IPS-NIHi7 (cell line): Measurements from ENCODE around the gene FNBP1.

Source experiments
- DNase-seq: peaks from one replicate; pipeline ENCODE4 v3.0.0; 2012; ENCODE audit warnings: mixed read lengths; ENCODE audit errors: extremely low spot score

Gene FNBP1

GRCh38 chr9:130042885-130043653 is at the start of gene FNBP1:
Gene FNBP1 (minus strand): TSS chr9:130043189. CDS start chr9:130042975, 214 bp downstream.
- peak; percentile 90 for DNase-seq

DNA sequence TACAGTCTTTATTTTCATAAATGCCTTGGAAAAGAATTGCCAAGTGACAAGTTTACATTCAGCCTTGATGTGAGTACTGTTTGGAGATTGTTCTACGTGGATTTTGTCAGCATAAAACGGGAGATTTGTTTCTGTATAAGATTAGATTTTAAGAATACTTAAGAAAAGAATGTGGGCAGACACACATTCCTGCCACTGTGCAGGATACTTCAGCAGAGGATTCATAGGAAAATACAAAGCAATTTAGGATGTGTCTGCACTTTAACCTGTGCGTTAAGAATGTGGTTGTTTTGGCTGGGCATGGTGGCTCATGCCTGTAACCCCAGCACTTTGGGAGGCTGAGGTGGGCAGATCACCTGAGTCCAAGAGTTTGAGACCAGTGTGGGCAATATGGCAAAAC is 47.9 kb upstream of the FNBP1 start:
- DNase-seq, result no peak

DNA sequence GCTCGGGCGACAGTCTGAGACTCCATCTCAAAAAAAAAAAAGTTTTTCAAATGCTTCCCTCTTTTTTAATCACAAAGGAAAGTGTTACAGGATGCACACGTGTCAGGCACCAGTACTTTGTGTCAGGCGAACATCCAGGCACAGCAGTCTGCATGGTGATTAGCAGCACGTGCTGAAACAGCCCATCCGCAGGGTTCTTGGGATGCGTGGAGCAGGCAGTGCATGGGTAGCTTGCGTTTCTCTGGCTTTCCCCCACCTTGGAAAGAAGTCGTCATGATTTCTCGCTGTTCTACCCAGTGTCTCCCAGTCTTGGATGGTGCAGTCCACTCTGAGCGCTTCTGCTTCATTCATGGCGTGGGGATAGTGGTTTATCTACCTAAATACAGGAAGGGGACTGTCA is 46.2 kb upstream of the FNBP1 start:
- no peak for DNase-seq

DNA sequence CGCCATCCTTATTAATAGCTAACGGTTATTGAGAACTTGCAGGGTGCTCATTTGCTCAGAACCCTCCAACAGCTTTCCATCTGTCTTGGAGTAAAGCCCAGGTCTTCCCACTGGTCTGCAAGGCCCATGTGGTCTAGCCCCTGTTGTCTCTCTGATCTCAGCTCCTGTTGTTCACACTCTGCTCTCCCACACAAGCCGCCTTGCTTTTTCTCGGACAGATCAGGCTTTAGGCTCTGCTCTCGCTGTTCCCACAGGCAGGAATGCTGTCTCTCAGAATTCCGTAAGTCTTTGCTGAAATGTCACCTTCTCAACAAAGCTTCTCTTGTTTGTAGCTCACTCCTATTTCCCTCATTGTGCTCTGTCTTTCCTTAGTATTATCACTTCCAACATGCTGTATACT is 45.1 kb upstream of the FNBP1 start:
- no peak for DNase-seq

DNA sequence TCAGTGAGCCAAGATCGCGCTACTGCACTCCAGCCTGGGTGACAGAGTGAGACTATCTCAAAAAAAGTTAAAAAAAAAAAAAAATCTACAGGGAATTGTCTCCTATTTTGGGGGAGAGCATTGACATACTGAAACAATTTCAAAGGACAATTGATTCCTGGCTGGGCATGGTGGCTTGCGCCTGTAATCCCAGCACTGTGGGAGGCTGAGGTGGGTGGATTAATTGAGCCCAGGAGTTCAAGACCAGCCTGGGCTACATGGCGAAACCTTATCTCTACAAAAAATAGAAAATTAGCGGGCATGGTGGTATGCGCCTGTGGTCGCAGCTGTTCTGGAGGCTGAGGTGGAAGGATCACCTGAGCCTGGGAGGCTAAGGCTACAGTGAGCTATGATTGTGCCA is 41.3 kb upstream of the FNBP1 start:
- no peak for DNase-seq

GRCh38 chr9:130078547-130078946 is 35.6 kb upstream of the FNBP1 start:
- DNase-seq, result no peak

GRCh38 chr9:130073373-130073772 is 30.4 kb upstream of the FNBP1 start:
- peak; percentile 27 for DNase-seq

DNA sequence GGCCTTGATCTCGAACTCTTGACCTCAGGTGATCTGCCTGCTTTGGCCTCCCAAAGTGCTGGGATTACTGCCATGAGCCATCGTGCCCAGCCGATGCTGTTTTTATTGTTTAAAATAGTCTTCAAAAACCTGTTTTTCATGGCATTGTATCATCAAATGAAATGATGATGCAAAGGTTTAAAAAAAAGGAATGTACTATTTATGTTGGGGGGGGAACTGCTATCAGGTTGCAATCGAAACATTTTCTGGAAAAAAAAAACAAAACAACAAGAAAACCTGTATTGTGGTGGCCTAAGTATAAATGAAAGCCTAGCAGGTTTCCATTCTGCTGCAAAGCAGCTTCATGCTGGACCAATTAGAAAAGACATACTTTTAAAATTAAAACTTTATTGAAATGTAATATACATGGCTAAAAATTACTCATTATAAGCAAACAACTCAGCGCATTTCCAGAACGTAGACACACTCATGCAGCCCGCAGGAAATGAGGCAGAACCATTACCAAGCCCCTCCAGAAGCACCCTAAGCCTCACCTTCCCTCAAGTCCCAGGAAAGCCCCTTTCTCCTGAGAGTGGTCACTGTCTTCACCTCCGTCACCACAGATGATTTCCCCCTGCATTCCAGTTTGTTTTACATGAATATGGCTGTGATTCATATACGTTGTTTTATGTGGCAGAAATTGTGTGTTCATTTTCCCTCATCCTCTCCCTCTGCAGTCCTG is 29.7 kb upstream of the FNBP1 start:
- DNase-seq, result no peak

GRCh38 chr9:130069048-130069447 is 26.1 kb upstream of the FNBP1 start:
- DNase-seq, result no peak

DNA sequence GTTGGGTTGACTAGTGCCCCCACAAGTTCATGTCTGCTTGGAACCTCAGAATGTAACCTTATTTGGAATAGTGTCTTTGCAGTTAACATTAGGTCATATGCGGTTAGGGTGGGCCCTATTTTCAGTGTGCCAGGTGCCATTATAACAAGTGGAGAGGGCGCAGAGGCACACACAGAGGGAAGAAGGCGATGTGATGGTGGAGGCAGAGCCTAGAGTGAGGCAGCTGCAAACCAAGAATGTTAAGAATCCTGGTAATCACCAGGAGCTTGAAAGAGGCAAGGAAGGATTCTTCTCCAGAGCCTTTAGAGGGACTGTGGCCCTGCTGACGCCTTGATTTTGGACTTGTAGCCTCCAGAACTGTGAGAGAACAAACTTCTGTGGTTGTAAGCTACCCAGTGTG is 21.6 kb upstream of the FNBP1 start:
- no peak for DNase-seq

GRCh38 chr9:130062750-130063149 is 19.8 kb upstream of the FNBP1 start:
- DNase-seq, result no peak

DNA sequence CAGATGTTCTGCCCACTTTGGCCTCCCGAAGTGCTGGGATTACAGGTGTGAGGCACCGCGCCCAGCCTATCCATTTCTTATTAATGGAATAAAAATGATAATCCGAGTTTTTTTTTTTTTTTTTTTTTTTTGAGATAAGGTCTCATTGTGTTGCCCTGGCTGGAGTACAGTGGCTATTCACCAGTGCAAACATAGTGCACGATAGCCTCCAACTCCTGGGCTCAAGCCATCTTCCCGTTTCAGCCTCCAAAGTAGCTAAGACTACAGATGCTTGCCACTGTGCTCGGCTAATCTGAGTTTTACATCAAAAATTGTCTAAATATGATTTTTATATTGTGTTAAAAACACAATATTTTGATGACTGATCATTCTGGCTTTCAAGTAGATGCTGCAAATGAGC is 17.3 kb upstream of the FNBP1 start:
- DNase-seq, result no peak

GRCh38 chr9:130058887-130059286 is 15.9 kb upstream of the FNBP1 start:
- DNase-seq, result no peak

DNA sequence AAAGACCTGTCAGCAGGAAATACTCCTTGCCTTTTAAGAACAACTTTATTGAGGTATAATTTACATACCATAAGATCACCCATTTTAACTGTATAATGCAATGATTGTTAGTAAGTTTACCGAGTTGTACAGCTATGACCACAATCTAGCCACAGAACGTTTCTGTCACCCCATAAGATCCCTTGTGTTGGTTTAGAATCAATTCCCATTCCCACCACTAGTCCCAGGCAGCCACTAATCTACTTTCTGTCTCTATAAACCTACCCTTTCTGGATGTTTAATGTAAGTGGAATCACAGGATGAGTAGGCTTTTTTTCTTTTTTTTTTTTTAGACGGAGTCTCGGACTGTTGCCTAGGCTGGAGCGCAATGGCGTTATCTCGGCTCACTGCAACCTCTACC is 15.2 kb upstream of the FNBP1 start:
- peak; percentile 36 for DNase-seq

- DNase-seq, result no peak
Observed at GRCh38 chr9:130054820-130055219, 11.8 kb upstream of the FNBP1 start.

- DNase-seq, result no peak
Observed at GRCh38 chr9:130054325-130054786, 11.4 kb upstream of the FNBP1 start.

GRCh38 chr9:130053504-130054324 is 10.7 kb upstream of the FNBP1 start, which contains the start of gene GPR107:
Gene GPR107 (plus strand): TSS chr9:130053906. CDS start chr9:130053933, 27 bp downstream.
- DNase-seq, result peak; percentile 91

- DNase-seq, result no peak
Observed at GRCh38 chr9:130053109-130053503, 10.1 kb upstream of the FNBP1 start.

DNA sequence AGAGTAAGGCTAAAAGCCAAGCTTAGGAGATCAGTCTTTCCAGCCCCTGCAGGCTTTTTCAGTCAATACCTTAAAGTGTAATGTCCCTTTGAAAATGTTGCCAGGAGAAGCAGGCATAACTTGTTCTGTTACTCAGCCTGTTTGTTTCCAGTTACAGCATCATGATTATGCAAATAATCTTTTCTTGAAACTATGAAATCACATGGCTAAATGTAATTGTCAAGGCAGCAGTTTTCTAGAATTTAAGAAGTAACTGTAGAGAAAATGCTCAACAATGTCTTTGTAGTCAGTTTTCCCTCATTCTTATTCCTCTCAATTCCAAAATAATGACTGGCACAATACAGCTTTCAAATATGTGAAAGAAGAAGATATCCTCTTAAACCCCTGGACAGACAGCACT is 8.9 kb upstream of the FNBP1 start:
- DNase-seq, result no peak

- no peak for DNase-seq
Observed at GRCh38 chr9:130050462-130050861, 7.5 kb upstream of the FNBP1 start.

DNA sequence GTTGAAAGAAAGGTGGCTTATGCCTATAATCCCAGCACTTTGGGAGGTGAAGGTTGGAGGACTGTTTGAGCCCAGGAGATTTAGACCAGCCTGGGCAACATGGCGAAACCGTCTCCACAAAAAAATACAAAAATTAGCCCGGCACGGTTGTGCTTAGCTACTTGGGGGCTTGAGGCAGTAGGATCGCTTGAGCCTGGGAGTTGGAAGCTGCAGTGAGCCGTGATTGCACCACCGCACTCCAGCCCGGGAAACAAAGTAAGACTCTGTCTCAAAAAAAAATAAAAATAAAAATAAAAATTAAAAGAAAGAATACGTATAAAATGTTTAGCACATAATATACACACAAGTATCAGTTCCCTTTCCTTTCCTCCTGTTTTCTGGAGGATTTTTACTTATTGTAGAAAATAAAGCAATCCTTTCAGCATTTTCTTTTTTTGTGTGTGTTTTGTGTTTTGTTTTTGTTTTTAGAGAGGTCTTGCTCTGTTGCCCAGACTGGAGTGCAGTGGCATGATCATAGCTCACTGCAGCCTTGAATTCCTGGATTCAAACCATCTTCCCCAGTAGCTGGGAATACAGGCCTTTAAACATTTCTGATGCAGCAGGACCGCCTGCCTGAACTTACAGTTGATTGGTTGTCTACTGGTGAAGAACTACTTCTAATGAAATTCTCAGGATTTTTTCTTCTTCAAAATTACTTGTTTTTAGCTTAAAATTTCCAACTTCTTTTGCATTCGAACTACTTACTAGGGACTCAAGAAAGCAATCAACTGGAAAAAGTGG is 6.6 kb upstream of the FNBP1 start:
- no peak for DNase-seq
